ENCODE data around the gene STK32B.
"Not testable (repeated sequence)": the region's sequence is repeated elsewhere in the genome, so short reads cannot be mapped to it uniquely, and the experiment has no call there.

Gene STK32B

GRCh38 chr4:5395781-5396180, 344.5 kb downstream of the STK32B start:
- DNase-seq (ENCODE audit: low spot score), result no peak

- no peak for DNase-seq (ENCODE audit: low spot score)
These were observed 346.8 kb downstream of the STK32B start for GRCh38 chr4:5398056-5398455.

- no peak for DNase-seq (ENCODE audit: low spot score)
These were observed 347.8 kb downstream of the STK32B start for GRCh38 chr4:5399124-5399523.

- no peak for DNase-seq (ENCODE audit: low spot score)
These were observed 348.6 kb downstream of the STK32B start for GRCh38 chr4:5399790-5400421.

GRCh38 chr4:5403746-5404497, 352.6 kb downstream of the STK32B start:
- no peak for DNase-seq (ENCODE audit: low spot score)

- DNase-seq (ENCODE audit: low spot score), result no peak
These were observed 358.0 kb downstream of the STK32B start for GRCh38 chr4:5409237-5409636.

- DNase-seq (ENCODE audit: low spot score), result no peak
These were observed 358.8 kb downstream of the STK32B start for GRCh38 chr4:5409972-5410618.

GRCh38 chr4:5412296-5412695, 361.0 kb downstream of the STK32B start:
- no peak for DNase-seq (ENCODE audit: low spot score)

GRCh38 chr4:5412751-5413150, 361.5 kb downstream of the STK32B start:
- no peak for DNase-seq (ENCODE audit: low spot score)

- no peak for DNase-seq (ENCODE audit: low spot score)
These were observed 365.4 kb downstream of the STK32B start for GRCh38 chr4:5416637-5417036.

GRCh38 chr4:5420266-5420665, 369.0 kb downstream of the STK32B start:
- no peak for DNase-seq (ENCODE audit: low spot score)

GRCh38 chr4:5421416-5421815, 370.1 kb downstream of the STK32B start:
- DNase-seq (ENCODE audit: low spot score), result no peak

- DNase-seq (ENCODE audit: low spot score), result no peak
These were observed 370.9 kb downstream of the STK32B start for GRCh38 chr4:5422195-5422594.

- no peak for DNase-seq (ENCODE audit: low spot score)
These were observed 372.4 kb downstream of the STK32B start for GRCh38 chr4:5423670-5424069.

- DNase-seq (ENCODE audit: low spot score), result no peak
These were observed 372.9 kb downstream of the STK32B start for GRCh38 chr4:5424211-5424610.

- DNase-seq (ENCODE audit: low spot score), result no peak
These were observed 373.6 kb downstream of the STK32B start for GRCh38 chr4:5424901-5425300.

GRCh38 chr4:5429747-5430146, 378.5 kb downstream of the STK32B start:
- no peak for DNase-seq (ENCODE audit: low spot score)

- no peak for DNase-seq (ENCODE audit: low spot score)
These were observed 381.9 kb downstream of the STK32B start for GRCh38 chr4:5433196-5433595.

GRCh38 chr4:5435201-5435600, 383.9 kb downstream of the STK32B start:
- no peak for DNase-seq (ENCODE audit: low spot score)

GRCh38 chr4:5435823-5436222, 384.5 kb downstream of the STK32B start:
- DNase-seq (ENCODE audit: low spot score), result no peak

- not testable (repeated sequence) for DNase-seq (ENCODE audit: low spot score)
These were observed 392.9 kb downstream of the STK32B start for GRCh38 chr4:5443976-5444802.

GRCh38 chr4:5444918-5445517, 393.7 kb downstream of the STK32B start:
- DNase-seq (ENCODE audit: low spot score), result no peak

Measured in putamen (tissue), 1 donor.